ENCODE results near the gene SKIDA1. TPM values are rescaled to one million over a fixed set of nuclear protein-coding genes. Genes with fewer than 3 reads are reported as not detected.

The SKIDA1 gene
- total RNA-seq, 2 experiments from 2014 or later, result 0.11 to 0.36 TPM

DNA sequence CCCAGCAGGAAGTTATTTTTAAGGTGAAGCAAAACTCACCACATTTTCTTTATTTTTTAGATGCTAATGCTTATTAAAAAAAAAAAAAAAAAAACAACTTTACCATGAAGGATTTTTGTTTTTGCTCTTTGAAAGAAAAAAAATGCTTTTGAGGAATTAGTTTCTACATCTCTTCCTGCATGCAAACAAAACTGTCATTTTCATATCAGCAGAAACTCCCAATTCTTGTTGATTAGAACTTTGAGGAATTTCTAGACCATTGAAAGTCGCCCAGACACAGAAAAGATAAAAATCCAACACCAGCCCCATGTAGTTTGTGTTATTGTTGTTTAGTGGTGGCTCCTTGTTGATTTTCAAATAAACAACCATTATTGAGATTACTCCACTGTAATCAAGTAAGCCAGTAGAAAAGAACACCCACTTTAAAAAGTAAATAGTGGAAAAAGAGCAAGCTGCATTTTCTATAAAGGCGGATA is 14.3 kb downstream of the SKIDA1 start:
- CTCF ChIA-PET, result no interaction called here
- TF ChIP-seq, protein P1, sequence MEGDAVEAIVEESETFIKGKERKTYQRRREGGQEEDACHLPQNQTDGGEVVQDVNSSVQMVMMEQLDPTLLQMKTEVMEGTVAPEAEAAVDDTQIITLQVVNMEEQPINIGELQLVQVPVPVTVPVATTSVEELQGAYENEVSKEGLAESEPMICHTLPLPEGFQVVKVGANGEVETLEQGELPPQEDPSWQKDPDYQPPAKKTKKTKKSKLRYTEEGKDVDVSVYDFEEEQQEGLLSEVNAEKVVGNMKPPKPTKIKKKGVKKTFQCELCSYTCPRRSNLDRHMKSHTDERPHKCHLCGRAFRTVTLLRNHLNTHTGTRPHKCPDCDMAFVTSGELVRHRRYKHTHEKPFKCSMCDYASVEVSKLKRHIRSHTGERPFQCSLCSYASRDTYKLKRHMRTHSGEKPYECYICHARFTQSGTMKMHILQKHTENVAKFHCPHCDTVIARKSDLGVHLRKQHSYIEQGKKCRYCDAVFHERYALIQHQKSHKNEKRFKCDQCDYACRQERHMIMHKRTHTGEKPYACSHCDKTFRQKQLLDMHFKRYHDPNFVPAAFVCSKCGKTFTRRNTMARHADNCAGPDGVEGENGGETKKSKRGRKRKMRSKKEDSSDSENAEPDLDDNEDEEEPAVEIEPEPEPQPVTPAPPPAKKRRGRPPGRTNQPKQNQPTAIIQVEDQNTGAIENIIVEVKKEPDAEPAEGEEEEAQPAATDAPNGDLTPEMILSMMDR (IDR thresholded peaks at IDR 0.05), result no peak
- ATAC-seq, result no peak
- Mint-ChIP-seq H3K27ac (no peak overlapping the region), H3K27me3 (peaks cover 53% of the 10 kb centered on the region), H3K9me3 (no peaks in the 10 kb centered on the region), H3K36me3 (ENCODE audit: low read depth) (no peaks in the 10 kb centered on the region), H3K4me3 (no peak overlapping the region), H3K4me1 (ENCODE audit: low read depth) (peaks cover 3% of the 10 kb centered on the region)
- intact Hi-C loops (cut with micrococcal nuclease), result no loop called here
- POLR2A ChIA-PET, result no interaction called here
- no peak for DNase-seq

DNA sequence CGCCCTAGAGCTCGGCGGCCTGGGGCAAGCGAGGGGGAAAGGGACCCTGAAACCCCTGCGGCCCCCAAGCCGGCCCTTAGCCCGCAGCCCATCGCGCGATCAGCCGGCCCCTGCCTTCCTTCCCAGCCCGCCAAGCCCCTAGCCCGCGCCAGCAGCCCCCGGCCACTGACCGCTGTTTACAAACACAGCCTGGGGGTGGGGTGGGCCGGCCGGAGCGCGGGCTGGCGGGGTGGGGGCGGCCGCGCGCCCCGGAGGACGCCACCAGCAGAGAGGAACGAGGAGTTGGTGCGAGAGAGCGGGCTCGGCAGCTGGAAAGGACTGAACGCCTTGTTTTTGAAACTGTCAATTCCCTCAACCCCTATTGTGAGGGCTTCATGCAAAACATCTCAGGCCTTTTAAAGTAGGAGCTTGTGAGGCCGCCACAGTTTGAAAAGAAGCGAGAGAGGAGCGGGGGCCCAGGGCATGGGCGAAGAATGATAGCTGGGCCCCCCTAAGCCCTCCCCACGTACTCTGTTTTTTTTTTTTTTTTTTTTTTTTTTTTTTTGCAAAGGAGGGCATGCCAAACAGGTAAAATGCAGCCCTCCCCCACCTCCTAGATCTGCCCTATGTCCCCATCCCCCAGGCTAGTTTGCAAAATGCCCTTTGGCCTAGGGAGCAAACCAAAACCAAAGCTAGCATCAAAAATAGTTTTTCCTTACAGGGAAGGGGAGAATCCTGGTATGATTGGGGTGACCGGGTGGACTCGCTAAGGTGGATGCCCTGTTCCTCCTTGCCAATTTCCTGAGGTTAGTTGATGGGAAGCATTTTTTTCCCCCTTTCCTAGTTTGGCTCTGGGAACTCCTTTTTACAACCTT is 15.0 kb downstream of the SKIDA1 start:
- Mint-ChIP-seq H3K27ac (no peak overlapping the region), H3K27me3 (peaks cover 52% of the 10 kb centered on the region), H3K9me3 (no peaks in the 10 kb centered on the region), H3K4me3 (no peak overlapping the region), H3K4me1 (ENCODE audit: low read depth) (no peaks in the 10 kb centered on the region), H3K36me3 (ENCODE audit: low read depth) (no peaks in the 10 kb centered on the region)
- intact Hi-C loops (cut with micrococcal nuclease), result no loop called here
- ChIA-PET CTCF (interaction anchor here (1.2 kb wide), 1 partner anchor 15 kb away, joined by 6 read pairs; no protein-coding TSS in a partner anchor), POLR2A (no interaction called here)
- TF ChIP-seq, protein P1 (IDR thresholded peaks at IDR 0.05), result no peak
- DNase-seq, result no peak
- ATAC-seq, result no peak

DNA sequence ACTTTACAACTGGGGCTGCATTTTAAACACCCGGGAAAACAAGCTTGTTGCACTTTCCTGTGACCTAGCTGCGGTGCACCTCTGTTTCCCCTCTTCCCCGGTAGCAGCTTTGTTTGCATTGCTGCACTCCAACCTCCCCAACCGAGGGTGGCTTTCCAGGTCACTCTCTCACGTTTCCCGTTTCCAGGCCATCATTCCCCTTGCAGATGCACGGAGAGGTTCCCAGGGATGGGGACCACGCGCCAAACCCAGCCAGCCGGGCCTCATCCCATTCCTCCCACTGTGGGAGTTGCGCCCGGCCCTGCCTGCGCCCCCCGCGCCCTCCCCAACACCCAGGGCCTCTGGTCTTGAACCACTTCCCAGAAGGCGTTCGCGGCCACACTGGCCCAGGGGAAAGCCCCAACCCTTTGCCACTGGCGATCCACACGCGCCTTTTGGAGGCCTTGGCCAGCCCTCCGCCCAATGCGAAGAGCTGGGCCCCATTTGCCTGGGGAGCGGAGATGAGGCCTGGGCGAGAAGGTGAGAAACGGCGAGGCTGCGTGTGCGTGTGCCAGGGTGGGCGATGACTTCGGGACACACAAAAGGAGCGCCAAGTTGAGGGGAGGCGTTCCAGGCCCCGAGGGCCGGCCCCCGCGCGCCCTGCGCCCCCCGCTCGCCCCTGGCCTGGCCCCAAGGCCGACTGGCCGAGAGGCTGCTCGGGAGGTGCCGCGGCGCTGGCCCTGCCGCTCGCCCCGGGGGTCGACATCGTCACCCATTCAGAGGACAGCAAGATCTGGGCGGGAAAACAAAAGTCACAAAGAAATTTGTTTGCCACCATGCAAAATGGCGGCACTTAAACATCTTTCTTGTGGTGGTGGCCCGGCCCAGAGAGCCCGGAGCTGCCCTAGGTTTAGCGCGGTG is 15.9 kb downstream of the SKIDA1 start:
- CTCF ChIA-PET, result interaction anchor here (0.9 to 1.2 kb wide), 2 partner anchors 9 to 14 kb away, joined by 3 to 6 read pairs; no protein-coding TSS in a partner anchor

DNA sequence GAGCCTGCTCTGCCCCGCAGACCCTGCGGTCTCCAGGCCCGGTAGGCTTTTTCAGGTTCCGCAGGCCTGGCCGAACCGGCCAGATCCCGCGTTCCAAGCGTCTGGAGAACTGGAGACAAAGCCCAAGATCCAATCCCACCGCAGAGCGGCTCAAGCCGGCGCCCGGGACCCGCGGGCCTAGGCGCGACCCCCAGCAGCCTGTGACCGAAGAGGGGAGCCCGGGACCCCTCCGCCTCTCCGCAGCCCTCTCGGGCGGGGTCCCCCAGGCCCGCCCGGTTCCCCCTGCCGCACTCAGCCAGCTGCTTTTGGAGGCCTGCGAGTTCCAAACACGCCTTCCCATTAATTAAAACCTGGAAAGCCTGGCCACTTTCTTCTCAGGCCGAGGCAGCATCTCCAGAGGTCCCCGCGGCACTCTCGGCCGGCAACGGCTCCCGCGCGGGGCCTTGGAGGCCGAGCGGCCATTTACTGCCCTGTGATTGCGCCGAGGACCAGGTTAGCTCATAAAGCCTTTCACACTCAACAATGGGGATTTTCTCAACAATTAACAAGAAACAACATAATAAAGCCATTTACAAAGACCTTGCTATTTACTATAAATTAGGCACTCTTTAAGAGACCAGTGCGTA is 16.7 kb downstream of the SKIDA1 start:
- Mint-ChIP-seq H3K4me3 (no peak overlapping the region), H3K27ac (no peak overlapping the region), H3K36me3 (ENCODE audit: low read depth) (no peaks in the 10 kb centered on the region), H3K4me1 (ENCODE audit: low read depth) (no peaks in the 10 kb centered on the region), H3K9me3 (no peaks in the 10 kb centered on the region), H3K27me3 (peaks cover 48% of the 10 kb centered on the region)
- POLR2A ChIA-PET, result no interaction called here
- DNase-seq (no peak), ATAC-seq (no peak)
- intact Hi-C loops (cut with micrococcal nuclease), result no loop called here
- TF ChIP-seq, protein P1 (IDR thresholded peaks at IDR 0.05), result no peak
- CTCF ChIA-PET, result interaction anchor here (0.9 kb wide), 1 partner anchor 8 kb away, joined by 3 read pairs; no protein-coding TSS in a partner anchor

More for the DNA sequence above, 15.9 kb downstream of the SKIDA1 start:
- intact Hi-C loops (cut with micrococcal nuclease), result no loop called here
- Mint-ChIP-seq H3K36me3 (ENCODE audit: low read depth) (no peaks in the 10 kb centered on the region), H3K27ac (no peak overlapping the region), H3K27me3 (peaks cover 48% of the 10 kb centered on the region), H3K4me3 (no peak overlapping the region), H3K4me1 (ENCODE audit: low read depth) (no peaks in the 10 kb centered on the region), H3K9me3 (no peaks in the 10 kb centered on the region)
- POLR2A ChIA-PET, result no interaction called here
- TF ChIP-seq, protein P1 (IDR thresholded peaks at IDR 0.05), result no peak
- ATAC-seq (no peak), DNase-seq (no peak)
